Limb (tissue), 2 donors: ENCODE measurements around the gene MYRF.
A peak's percentile ranks its signal among the peaks of the same experiment; 100 is the strongest.

Experiments used
- DNase-seq, 2 donors: peaks; one replicate each; pipeline ENCODE4 v3.0.0-alpha.2; 2016; ENCODE audit errors: extremely low spot score in 2 of 2

Gene MYRF

GRCh38 chr11:61775606-61776554 is 23.4 kb downstream of the MYRF start:
- DNase-seq, result no peak

GRCh38 chr11:61776561-61777075 is 24.2 kb downstream of the MYRF start:
- no peak for DNase-seq

- DNase-seq, result peak in 1 of 2 donors; percentile 76
Observed at GRCh38 chr11:61777234-61778090, 25.0 kb downstream of the MYRF start.

- DNase-seq, result no peak
Observed at GRCh38 chr11:61778357-61778886, 26.0 kb downstream of the MYRF start.

- no peak for DNase-seq
Observed at GRCh38 chr11:61778920-61779650, 26.6 kb downstream of the MYRF start.

- DNase-seq, result no peak
Observed at GRCh38 chr11:61779666-61780525, 27.5 kb downstream of the MYRF start.

- no peak for DNase-seq
Observed at GRCh38 chr11:61780581-61781162, 28.2 kb downstream of the MYRF start.

- no peak for DNase-seq
Observed at GRCh38 chr11:61781585-61781984, 29.1 kb downstream of the MYRF start.

GRCh38 chr11:61782299-61782698 is 29.9 kb downstream of the MYRF start:
- no peak for DNase-seq

- no peak for DNase-seq
Observed at GRCh38 chr11:61782841-61783240, 30.4 kb downstream of the MYRF start.

GRCh38 chr11:61783717-61784505 is 31.5 kb downstream of the MYRF start:
- no peak for DNase-seq

GRCh38 chr11:61784506-61784805 is 32.0 kb downstream of the MYRF start:
- DNase-seq, result no peak

- DNase-seq, result no peak
Observed at GRCh38 chr11:61785837-61786402, 33.5 kb downstream of the MYRF start.

GRCh38 chr11:61787928-61788491 is 35.6 kb downstream of the MYRF start:
- DNase-seq, result no peak

- DNase-seq, result peak; percentile 81 to 85
Observed at GRCh38 chr11:61791737-61792309, 39.4 kb downstream of the MYRF start.

GRCh38 chr11:61792310-61793082 is 40.1 kb downstream of the MYRF start, which contains the start of the genes FEN1 and TMEM258:
FEN1 (plus strand) TSS chr11:61792911; CDS start chr11:61795362, 2,451 bp downstream.
TMEM258 (minus strand) TSS chr11:61792599; CDS start chr11:61792558, 41 bp downstream.
- peak; percentile 93 for DNase-seq
